HEK293T (cell line): Measurements from ENCODE around the gene RNF150.

ENCODE experiments used
- ARNT ChIP-seq: fragments of 450-650 bp; IDR thresholded peaks from 2 replicates; pipeline ENCODE4 v1.6.1; 2017; ENCODE audit warnings: mild to moderate bottlenecking
- BHLHE40 ChIP-seq: fragments of 450-650 bp; IDR thresholded peaks from 2 replicates; pipeline ENCODE4 v1.6.1; 2016; ENCODE audit warnings: mild to moderate bottlenecking, moderate library complexity, borderline replicate concordance
- FOXM1 ChIP-seq: fragments of 450-650 bp; IDR thresholded peaks from 2 replicates; pipeline ENCODE4 v1.6.1; 2017; ENCODE audit warnings: mild to moderate bottlenecking, borderline replicate concordance
- TARDBP ChIP-seq: fragments of 450-650 bp; IDR thresholded peaks from 2 replicates; pipeline ENCODE4 v1.6.1; 2016

GRCh38 chr4:140851032-140851636, 282.1 kb downstream of the RNF150 start:
- TF ChIP-seq FOXM1 (no peak), TARDBP (no peak), ARNT (no peak), BHLHE40 (no peak)
